GM12878 (cell line): ENCODE data around the gene HNMT.

Source experiments
- BRCA1 ChIP-seq: IDR thresholded peaks from 2 replicates; pipeline ENCODE4 v1.6.1; 2011; ENCODE audit warnings: low read depth, low read length, improper control_type of control experiment
- EP300 ChIP-seq, 2 experiments: fragments of 150-350 bp in 1 of 2; IDR thresholded peaks; 2 replicates each; pipeline ENCODE4 v1.6.1; 2011 to 2012; ENCODE audit warnings: low read depth in 2 of 2, low read length in 2 of 2, borderline replicate concordance in 1 of 2, improper control_type of control experiment in 1 of 2, inconsistent platforms in 1 of 2; ENCODE audit not compliant: control insufficient read depth in 1 of 2
- ETV6 ChIP-seq, 2 experiments: fragments of 450-650 bp in 1 of 2; IDR thresholded peaks in 1 of 2; conservative IDR thresholded peaks in 1 of 2; 2 replicates each; pipeline ENCODE4 v1.6.1; 2014; ENCODE audit warnings: antibody characterized with exemption in 1 of 2, borderline replicate concordance in 1 of 2, low read depth in 1 of 2, mild to moderate bottlenecking in 1 of 2, moderate library complexity in 1 of 2
- EZH2 ChIP-seq: IDR thresholded peaks from 2 replicates; pipeline ENCODE4 v1.6.1; 2012; ENCODE audit warnings: low read depth, mild to moderate bottlenecking, control low read depth, inconsistent platforms, low read length, borderline replicate concordance; ENCODE audit not compliant: control insufficient read depth
- MTA3 ChIP-seq: IDR thresholded peaks from 2 replicates; pipeline ENCODE4 v1.6.1; 2012; ENCODE audit warnings: low read length, inconsistent platforms, borderline replicate concordance
- MYC ChIP-seq: IDR thresholded peaks from 2 replicates; pipeline ENCODE4 v1.6.1; 2011; ENCODE audit warnings: mild to moderate bottlenecking, low read length, moderate library complexity, inconsistent platforms; ENCODE audit not compliant: insufficient read depth, insufficient replicate concordance, insufficient read length, severe bottlenecking
- POLR2A ChIP-seq: IDR thresholded peaks from 2 replicates; pipeline ENCODE4 v1.6.1; 2011; ENCODE audit warnings: low read depth, mild to moderate bottlenecking, low read length
- POLR2AphosphoS5 ChIP-seq: IDR thresholded peaks from 2 replicates; pipeline ENCODE4 v1.6.1; 2011; ENCODE audit warnings: mild to moderate bottlenecking, low read length, inconsistent platforms
- RAD21 ChIP-seq: IDR thresholded peaks from 2 replicates; pipeline ENCODE4 v1.6.1; 2011; ENCODE audit warnings: mild to moderate bottlenecking, low read depth, low read length, moderate library complexity; ENCODE audit not compliant: insufficient read depth
- RCOR1 ChIP-seq: conservative IDR thresholded peaks from 2 replicates; pipeline ENCODE4 v1.6.1; 2012; ENCODE audit warnings: low read depth, low read length, improper control_type of control experiment
- SREBF2 ChIP-seq: IDR thresholded peaks from 2 replicates; pipeline ENCODE4 v1.6.1; 2012; ENCODE audit warnings: mild to moderate bottlenecking, low read length
- TF ChIP-seq, protein P1 (sequence below): IDR thresholded peaks from 2 replicates; pipeline ENCODE4 v1.6.1; 2012; ENCODE audit warnings: low read length, inconsistent platforms
- TF ChIP-seq, protein P2 (sequence below), 3 experiments: IDR thresholded peaks in 2 of 3; conservative IDR thresholded peaks in 1 of 3; 2 replicates each; pipeline ENCODE4 v1.5.1; 2011; ENCODE audit warnings: low read depth in 3 of 3, low read length in 3 of 3, mild to moderate bottlenecking in 3 of 3, control low read depth in 2 of 3, moderate library complexity in 2 of 3, inconsistent platforms in 1 of 3, mixed read lengths in 1 of 3; ENCODE audit not compliant: control insufficient read depth in 2 of 3, insufficient read depth in 1 of 3; ENCODE audit errors: extremely low read depth in 1 of 3
- TF ChIP-seq, protein P3 (sequence below): IDR thresholded peaks from 2 replicates; pipeline ENCODE4 v1.6.1; 2012; ENCODE audit warnings: mild to moderate bottlenecking, low read depth, low read length

DNA sequence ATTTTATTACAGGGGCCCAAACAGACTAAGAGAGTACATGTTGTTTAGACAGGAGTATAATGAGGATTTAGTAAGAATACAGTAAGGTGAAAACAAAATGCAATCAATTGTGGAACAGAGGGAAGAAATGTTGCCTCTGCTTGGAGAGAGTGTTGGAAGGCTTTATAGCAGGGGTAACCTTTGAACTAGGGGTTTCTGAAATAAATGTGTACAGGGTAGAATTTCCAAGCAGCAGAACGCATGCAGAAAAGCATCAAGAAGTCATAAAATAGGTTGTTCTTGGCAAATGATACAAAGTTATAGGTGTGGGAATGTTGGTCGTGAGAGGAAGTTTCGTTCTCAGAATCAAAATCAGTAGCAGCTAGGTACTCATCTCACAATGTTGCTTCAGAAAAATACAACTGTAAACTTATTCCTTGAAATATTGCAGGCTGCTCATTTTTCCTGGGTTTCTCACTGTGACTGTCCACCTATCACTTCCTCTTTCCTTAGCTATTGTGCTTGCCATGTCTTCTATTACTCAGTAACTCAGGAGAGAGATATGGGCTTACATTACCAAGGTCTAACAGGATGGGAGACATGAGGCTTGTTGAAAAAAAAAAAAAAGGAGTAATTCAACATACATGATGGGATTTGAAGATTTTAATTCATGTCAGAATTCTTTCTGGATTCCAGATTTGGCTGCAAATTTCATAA lies 17.1 kb upstream of the HNMT start:
- TF ChIP-seq ETV6 (conservative IDR thresholded peaks at IDR 0.05 in 1 of 2, IDR thresholded peaks at IDR 0.05 in 1 of 2; ENCODE audit: borderline replicate concordance in 1 of 2, low read depth in 1 of 2) (no peak), EZH2 (no peak), EP300 (IDR thresholded peaks at IDR 0.05; ENCODE audit: borderline replicate concordance in 1 of 2, control insufficient read depth in 1 of 2, low read depth in 2 of 2, low read length in 2 of 2) (no peak), RCOR1 (no peak), POLR2A (no peak), SREBF2 (no peak), BRCA1 (no peak), POLR2AphosphoS5 (no peak), RAD21 (no peak), MYC (no peak), MTA3 (no peak)
- TF ChIP-seq, protein P1, sequence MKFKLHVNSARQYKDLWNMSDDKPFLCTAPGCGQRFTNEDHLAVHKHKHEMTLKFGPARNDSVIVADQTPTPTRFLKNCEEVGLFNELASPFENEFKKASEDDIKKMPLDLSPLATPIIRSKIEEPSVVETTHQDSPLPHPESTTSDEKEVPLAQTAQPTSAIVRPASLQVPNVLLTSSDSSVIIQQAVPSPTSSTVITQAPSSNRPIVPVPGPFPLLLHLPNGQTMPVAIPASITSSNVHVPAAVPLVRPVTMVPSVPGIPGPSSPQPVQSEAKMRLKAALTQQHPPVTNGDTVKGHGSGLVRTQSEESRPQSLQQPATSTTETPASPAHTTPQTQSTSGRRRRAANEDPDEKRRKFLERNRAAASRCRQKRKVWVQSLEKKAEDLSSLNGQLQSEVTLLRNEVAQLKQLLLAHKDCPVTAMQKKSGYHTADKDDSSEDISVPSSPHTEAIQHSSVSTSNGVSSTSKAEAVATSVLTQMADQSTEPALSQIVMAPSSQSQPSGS = no peak
- TF ChIP-seq, protein P2, sequence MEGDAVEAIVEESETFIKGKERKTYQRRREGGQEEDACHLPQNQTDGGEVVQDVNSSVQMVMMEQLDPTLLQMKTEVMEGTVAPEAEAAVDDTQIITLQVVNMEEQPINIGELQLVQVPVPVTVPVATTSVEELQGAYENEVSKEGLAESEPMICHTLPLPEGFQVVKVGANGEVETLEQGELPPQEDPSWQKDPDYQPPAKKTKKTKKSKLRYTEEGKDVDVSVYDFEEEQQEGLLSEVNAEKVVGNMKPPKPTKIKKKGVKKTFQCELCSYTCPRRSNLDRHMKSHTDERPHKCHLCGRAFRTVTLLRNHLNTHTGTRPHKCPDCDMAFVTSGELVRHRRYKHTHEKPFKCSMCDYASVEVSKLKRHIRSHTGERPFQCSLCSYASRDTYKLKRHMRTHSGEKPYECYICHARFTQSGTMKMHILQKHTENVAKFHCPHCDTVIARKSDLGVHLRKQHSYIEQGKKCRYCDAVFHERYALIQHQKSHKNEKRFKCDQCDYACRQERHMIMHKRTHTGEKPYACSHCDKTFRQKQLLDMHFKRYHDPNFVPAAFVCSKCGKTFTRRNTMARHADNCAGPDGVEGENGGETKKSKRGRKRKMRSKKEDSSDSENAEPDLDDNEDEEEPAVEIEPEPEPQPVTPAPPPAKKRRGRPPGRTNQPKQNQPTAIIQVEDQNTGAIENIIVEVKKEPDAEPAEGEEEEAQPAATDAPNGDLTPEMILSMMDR (IDR thresholded peaks at IDR 0.05 in 2 of 3, conservative IDR thresholded peaks at IDR 0.05 in 1 of 3; ENCODE audit: control insufficient read depth in 2 of 3, extremely low read depth in 1 of 3, insufficient read depth in 1 of 3, low read depth in 3 of 3, low read length in 3 of 3) = no peak
- TF ChIP-seq, protein P3, sequence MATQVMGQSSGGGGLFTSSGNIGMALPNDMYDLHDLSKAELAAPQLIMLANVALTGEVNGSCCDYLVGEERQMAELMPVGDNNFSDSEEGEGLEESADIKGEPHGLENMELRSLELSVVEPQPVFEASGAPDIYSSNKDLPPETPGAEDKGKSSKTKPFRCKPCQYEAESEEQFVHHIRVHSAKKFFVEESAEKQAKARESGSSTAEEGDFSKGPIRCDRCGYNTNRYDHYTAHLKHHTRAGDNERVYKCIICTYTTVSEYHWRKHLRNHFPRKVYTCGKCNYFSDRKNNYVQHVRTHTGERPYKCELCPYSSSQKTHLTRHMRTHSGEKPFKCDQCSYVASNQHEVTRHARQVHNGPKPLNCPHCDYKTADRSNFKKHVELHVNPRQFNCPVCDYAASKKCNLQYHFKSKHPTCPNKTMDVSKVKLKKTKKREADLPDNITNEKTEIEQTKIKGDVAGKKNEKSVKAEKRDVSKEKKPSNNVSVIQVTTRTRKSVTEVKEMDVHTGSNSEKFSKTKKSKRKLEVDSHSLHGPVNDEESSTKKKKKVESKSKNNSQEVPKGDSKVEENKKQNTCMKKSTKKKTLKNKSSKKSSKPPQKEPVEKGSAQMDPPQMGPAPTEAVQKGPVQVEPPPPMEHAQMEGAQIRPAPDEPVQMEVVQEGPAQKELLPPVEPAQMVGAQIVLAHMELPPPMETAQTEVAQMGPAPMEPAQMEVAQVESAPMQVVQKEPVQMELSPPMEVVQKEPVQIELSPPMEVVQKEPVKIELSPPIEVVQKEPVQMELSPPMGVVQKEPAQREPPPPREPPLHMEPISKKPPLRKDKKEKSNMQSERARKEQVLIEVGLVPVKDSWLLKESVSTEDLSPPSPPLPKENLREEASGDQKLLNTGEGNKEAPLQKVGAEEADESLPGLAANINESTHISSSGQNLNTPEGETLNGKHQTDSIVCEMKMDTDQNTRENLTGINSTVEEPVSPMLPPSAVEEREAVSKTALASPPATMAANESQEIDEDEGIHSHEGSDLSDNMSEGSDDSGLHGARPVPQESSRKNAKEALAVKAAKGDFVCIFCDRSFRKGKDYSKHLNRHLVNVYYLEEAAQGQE = no peak
